H1 (cell line): ENCODE data around the gene COPS9. TPM values are rescaled to one million over a fixed set of nuclear protein-coding genes. Genes with fewer than 3 reads are reported as not detected.

Experiments
- BCL11A ChIP-seq, 2 experiments: IDR thresholded peaks; one replicate each; pipeline ENCODE4 v1.6.1; 2011; ENCODE audit warnings: low read depth in 2 of 2, low read length in 2 of 2, mild to moderate bottlenecking in 2 of 2
- CBX8 ChIP-seq: fragments of 300-800, 300-1000 bp; sonication (generic); IDR thresholded peaks from 2 replicates; pipeline ENCODE4 v1.7.1; 2016; ENCODE audit warnings: low read depth, low read length, borderline replicate concordance
- CHD2 ChIP-seq: IDR thresholded peaks from 2 replicates; pipeline ENCODE4 v1.6.1; 2012; ENCODE audit warnings: low read length, improper control_type of control experiment
- NANOG ChIP-seq: IDR thresholded peaks from 2 replicates; pipeline ENCODE4 v1.6.1; 2011; ENCODE audit warnings: low read length, low read depth, mild to moderate bottlenecking, inconsistent platforms; ENCODE audit not compliant: insufficient read depth, poor library complexity, severe bottlenecking
- POLR2AphosphoS5 ChIP-seq: IDR thresholded peaks from 2 replicates; pipeline ENCODE4 v1.6.1; 2011; ENCODE audit warnings: low read depth, low read length
- RBBP5 ChIP-seq: IDR thresholded peaks from 2 replicates; pipeline ENCODE4 v1.7.1; 2012; ENCODE audit warnings: low read depth, mild to moderate bottlenecking, inconsistent platforms, low read length, moderate library complexity, borderline replicate concordance
- SIRT6 ChIP-seq: IDR thresholded peaks from one replicate; pipeline ENCODE4 v1.7.1; 2012; ENCODE audit warnings: low read length, inconsistent platforms
- polyA plus RNA-seq, 7 experiments: library from polyadenylated mRNA; depleted of rRNA in 3 of 7; stranded (reverse) in 5 of 7; unstranded in 2 of 7; fragments of >200 nt in 5 of 7; fragments of 200-250 nt in 2 of 7; gene quantifications; 1 replicate in 5 of 7; 2 replicates in 1 of 7; 4 replicates in 1 of 7; pipeline versions ENCODE4 v1.2.1 to v1.2.3, GENCODE V29; 2011 to 2013; ENCODE audit warnings: missing spikeins in 2 of 7, mixed read lengths in 2 of 7
- total RNA-seq: library from RNA; stranded (reverse); fragmentation: NEBNext Ultra II Directional; extraction: Animal tissue kit (Norgen Biotek cat#: 25700); gene quantifications from 2 replicates; pipeline ENCODE4 v1.2.1, GENCODE V29; 2021

The COPS9 gene
- total and polyA plus RNA-seq, 2 of the 8 experiments (the other 6 are each of a cell fraction or from before 2014, with no cell fraction given), result 154 to 234 TPM

DNA sequence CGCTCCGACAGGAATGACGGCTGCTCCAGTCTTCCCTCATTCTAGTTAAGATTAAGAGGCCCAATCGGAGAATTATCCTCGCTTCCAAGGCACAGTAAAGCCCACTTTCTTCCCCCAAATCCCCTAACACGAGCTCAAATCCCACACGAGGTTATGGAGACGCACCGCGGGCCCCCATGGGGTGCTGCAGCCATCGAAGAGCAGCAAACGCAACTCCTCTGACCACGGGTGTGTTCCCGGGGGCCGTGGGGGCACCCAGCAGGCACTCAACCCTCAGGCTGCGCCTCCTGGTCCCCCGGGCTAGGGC, 446 bp downstream of the COPS9 start (continued):
- TF ChIP-seq RBBP5 (no peak), CBX8 (no peak), BCL11A (IDR thresholded peaks at IDR 0.05; ENCODE audit: low read depth in 2 of 2, low read length in 2 of 2) (no peak), CHD2 (no peak), SIRT6 (no peak), POLR2AphosphoS5 (no peak), NANOG (no peak)
